Germinal center (tissue), 1 donor: ENCODE measurements around the gene TOPORS.
"Not testable (repeated sequence)": the region's sequence is repeated elsewhere in the genome, so short reads cannot be mapped to it uniquely, and the experiment has no call there.

Experiments used
- DNase-seq: peaks from one replicate; pipeline ENCODE4 v3.0.0; 2012; ENCODE audit warnings: mixed read lengths, low spot score

The TOPORS gene

DNA sequence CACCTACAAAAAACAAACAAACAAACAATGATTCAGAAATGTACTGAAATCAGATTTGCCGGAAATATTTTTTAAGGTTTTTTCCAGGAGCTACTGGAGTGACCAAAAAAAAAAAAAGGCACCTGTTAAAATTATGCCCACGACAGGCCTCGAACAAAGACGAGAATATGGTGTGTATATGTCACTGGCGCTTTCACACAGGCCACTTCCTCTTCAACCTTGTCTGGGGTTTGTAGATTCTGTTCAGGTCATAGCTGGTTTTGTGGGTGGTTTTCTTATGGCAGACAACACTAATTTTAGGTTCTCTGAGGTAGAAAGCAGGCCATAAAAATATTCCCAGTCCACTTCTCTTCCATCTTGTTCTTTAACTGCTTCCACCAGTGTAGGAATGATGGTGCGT, 13.6 kb upstream of the TOPORS start:
- no peak for DNase-seq

DNA sequence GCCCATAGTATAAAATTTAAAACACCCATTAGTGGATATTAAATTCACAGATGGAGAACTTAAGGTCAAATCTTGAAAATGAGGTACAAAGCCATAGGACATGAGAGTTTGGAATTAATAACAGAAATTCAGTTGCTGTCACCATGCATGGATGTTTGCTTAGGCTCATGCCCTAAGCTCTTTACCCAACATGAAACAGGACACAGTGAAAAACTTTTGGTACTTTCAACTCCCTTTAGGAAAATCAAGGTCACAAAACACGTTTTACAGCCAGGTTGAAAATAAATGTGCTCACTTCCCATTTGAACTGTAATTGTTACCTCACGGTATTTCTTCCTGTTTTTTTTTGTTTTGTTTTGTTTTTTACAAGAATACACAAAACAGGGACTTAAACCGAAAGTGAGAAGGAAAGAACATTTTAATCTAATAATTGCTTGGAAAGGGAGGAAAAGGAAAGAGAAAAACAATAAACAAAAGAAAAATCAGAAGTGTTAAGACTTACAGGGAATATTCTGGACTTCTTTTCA, 6.1 kb upstream of the TOPORS start:
- DNase-seq, result peak; percentile 11

DNA sequence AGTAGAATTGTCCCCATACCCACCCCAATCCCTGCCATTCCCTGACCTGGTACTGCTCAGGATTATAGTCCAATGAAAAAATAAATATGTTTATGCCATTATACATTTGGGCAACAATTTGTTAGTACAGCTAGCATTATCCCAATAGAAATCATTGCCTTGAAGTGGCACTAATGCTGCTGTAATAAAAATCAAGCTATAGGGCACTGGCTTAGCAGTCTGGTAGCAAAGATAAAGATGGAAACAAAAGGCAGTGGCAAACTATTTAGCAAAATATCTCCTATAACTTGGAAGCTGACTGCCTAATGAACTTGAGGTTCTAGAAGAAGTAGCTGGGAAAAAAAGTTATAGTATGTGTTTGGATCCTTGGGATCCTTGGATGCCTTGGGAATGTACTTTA, 2.2 kb upstream of the TOPORS start:
- no peak for DNase-seq

- no peak for DNase-seq
Measured at GRCh38 chr9:32554107-32554506, 1.7 kb upstream of the TOPORS start.

GRCh38 chr9:32551276-32552051, 922 bp downstream of the TOPORS start:
- peak; percentile 44 for DNase-seq

DNA sequence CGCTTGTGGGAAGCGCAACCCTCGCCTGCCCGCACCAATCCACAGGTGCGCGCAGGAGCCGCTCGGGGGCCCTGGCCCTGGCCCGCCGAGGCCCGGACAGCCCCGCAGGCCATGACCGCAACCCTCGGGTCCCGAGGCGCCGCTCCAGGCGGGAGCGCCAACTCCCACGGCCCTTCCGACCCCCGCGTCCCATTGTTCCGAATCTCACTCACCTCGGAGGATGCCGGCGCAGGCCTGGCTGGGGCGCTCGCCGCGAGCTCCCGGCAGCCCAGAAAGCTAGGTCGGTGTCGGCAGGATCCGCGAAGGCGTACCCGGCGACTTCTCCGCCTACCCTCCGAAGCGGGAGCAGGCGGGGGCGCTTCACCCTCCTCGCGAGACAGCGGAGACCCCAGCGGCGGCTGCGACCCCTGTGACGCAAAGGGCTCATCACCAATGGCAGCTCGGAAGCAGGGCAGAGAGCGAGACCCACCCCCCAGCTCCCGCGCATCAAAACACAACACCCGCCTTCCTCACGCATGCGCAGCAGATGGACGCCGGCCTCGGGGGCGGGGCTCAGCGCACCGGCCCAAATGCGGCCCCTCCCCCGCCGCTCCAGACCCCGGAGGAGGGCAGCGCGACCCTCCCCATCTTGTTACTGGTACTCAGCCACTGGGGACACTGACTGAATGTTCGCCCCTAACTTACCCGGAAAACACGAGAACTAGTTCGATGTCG, 1.7 kb downstream of the TOPORS start:
- DNase-seq, result peak; percentile 97

DNA sequence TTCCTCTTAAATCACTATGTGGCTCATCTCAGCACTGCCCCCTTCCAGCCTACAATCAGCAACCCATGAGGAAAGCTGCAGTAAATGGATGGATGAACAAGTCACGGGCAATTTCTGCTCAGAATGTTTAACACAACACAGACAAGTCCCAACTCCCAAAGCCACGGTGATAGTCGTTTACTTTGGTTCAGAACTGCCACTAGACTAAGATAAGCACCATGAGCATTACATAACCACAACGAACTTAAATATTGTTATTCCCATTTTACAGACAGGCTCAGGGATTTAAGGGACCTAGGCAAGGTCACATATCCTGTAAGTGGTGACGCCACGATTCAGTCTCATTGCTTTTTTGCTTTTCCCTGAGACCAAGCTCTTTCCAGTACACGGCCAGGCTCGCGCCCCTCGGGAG, 2.2 kb downstream of the TOPORS start:
- DNase-seq, result no peak

DNA sequence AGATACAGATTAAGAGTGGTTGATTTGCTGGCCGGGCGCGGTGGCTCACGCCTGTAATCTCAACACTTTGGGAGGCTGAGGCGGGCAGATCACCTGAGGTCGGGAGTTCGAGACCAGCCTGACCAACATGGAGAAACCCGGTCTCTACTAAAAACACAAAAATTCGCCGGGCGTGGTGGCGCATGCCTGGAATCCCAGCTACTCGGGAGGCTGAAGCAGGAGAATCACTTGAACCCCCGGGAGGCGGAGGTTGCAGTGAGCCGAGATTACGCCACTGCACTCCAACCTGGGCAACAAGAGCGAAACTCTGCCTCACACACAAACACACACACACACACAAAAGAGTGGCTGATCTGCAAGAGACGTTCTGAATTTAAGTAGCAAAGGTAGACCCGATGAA, 4.2 kb downstream of the TOPORS start:
- DNase-seq, result not testable (repeated sequence)

DNA sequence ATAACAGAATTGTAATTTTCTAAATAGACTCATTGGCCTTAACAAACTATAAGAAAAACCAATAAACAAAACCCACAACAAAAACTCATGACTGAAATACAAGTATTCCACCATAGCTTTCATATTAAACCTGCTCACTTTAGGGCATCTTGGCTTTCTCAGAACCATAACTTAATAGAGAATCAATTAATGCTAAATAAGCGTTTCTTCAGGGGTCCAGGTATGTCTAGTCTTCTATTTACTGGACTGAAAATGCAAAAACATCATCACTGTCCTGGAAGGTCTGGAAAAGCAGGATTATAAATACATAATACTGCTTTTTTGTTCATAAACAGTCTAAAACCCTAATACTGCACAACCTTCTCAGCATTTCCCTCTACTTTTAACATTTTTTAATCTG, 6.5 kb downstream of the TOPORS start:
- DNase-seq, result no peak

DNA sequence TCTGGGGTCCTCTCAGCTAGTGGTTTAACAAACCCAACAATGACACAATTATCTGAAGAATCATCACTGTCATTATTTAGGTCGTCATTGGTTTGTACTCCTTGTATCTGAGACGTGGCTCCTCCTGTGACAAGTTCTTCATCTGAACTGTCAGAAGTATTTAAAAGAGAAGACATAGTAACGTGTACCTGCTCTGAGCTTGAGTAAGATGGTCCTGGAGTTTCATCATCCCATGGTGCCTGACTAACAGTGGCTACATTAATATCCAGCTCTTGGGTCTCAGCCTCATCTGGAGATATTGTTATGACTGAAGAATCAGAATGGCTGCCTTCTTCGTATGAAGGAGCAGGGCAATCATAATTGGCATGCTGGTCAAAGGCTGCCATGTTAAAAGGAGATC, 9.3 kb downstream of the TOPORS start:
- no peak for DNase-seq

DNA sequence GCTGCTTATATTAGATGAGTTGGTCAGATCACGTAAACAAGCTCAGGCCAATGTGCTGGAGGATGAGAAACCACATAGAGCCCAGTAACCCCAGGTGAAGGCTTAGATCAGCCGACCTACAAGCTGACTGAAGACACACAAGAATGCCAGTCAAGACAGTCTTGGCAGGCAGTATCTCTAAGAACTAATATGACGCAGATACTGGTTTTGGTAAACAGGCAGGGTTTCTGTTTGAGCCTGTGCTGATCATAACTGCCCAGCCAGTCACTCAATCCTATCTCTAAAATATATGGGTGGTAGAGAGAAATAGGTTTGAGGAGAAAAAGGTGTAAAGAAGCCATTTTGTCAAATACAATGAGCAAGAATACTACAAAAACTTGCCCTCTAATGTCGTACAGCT, 18.6 kb downstream of the TOPORS start:
- DNase-seq, result no peak

- DNase-seq, result no peak
Measured at GRCh38 chr9:32533336-32533735, 19.1 kb downstream of the TOPORS start.

- no peak for DNase-seq
Measured at GRCh38 chr9:32526707-32527048, 25.7 kb downstream of the TOPORS start.

GRCh38 chr9:32526041-32526706, 26.2 kb downstream of the TOPORS start, which contains the start of gene RIGI:
Gene RIGI (minus strand): TSS chr9:32526196. CDS start chr9:32526166, 30 bp downstream.
- peak; percentile 58 for DNase-seq

DNA sequence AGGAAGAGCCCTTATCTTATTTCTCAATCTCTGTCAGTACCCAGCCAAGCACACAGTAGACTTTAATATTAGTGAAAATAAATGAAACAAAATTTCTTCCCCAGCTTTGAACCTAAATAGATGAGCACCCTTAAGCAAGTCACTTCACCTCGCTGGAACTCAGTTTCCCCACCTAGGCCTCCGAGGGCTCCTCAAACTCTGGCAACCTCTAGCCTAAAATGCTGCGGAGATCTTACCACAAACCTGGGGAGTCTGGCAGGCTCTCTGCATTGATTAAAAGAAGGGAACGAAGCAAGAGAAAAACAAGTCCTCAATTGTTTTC, 26.7 kb downstream of the TOPORS start:
- no peak for DNase-seq

DNA sequence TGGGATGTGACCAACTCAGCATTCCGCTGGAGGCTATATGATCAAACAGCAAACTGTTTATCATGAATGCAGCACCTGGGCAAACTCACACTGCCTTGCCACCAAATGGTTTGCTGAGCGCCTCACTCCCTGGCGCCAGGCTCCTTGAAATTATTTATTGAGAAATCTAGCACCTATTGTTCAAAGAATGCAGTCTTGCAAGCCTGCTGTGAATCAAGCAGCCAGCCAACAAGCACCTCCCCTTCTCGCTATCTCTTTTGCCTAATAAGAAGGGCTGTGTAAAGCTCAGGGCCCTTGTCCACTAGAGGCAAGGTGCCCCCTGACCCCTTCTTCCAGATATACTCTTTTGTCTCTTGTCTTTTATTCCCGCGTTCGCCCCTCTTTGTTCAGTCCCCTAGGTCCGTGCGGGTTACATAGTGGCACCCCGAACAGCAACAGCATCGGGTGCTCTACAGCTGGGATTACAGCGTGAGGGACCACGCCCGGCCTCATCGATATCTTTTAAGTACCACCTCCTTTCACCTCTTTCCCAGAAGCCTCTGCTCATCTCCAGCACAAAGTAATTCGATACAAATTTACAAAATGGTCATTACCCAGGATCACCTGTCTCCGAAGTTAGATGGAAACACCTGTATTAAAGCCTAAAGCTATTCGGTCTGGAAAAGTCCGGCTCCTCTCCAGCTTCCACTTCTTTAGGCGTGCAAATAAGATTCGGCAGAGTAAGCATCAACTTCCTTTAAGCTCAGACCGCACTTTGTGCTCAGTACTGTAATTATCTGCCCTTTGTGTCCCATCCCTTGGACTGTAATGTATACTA, 27.3 kb downstream of the TOPORS start:
- no peak for DNase-seq

- not testable (repeated sequence) for DNase-seq
Measured at GRCh38 chr9:32524558-32524891, 27.9 kb downstream of the TOPORS start.

GRCh38 chr9:32523910-32524309, 28.5 kb downstream of the TOPORS start:
- no peak for DNase-seq

GRCh38 chr9:32518276-32518675, 34.1 kb downstream of the TOPORS start:
- DNase-seq, result no peak

- DNase-seq, result no peak
Measured at GRCh38 chr9:32516241-32516640, 36.1 kb downstream of the TOPORS start.

DNA sequence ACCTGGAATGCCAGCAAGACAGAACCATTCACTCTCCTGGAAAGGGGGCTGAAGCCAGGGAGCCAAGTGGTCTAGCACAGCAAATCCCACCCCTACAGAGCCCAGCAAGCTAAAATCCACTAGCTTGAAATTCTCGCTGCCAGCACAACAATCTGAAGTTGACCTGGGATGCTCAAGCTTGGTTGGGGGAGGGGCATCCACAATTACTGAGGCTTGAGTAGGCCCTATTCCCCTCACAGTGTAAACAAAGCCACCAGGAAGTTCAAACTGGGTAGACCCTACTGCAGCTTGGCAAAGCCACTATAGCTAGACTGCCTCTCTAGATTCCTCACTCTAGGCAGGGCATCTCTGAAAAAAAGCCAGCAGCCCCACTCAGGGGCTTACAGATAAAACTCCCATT, 43.7 kb downstream of the TOPORS start:
- DNase-seq, result no peak

DNA sequence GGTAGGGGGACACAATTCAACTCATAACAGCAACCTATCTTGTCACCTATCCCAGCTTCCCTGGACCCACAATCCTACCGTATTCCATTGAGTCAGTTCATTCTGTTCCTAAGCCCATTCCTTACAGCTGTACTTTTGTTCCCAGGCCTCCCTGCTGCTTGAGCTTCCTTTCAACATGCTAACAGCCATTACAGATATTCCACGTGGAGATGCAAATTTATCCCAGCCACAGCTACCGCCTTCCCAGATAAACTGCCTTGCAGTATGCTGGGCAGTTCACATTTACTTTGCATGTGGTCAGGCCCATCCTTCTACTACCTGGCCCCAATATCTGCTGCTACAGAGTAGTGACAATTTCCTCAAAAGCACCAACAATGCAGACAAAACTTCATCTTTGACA, 49.4 kb downstream of the TOPORS start:
- no peak for DNase-seq
